SIG-M5 (cell line): ENCODE data around the gene SIRPG.
"Not testable (repeated sequence)": the region's sequence is repeated elsewhere in the genome, so short reads cannot be mapped to it uniquely, and the experiment has no call there.

ENCODE experiments used
- DNase-seq: peaks from one replicate; lab custom pipeline; 2025; lab: John Stamatoyannopoulos, UW

The SIRPG gene

GRCh38 chr20:1635291-1635979 is 22.1 kb downstream of the SIRPG start:
- no peak for DNase-seq

- DNase-seq, result no peak
These were observed 24.0 kb downstream of the SIRPG start for GRCh38 chr20:1633535-1633934.

GRCh38 chr20:1632178-1632577 is 25.4 kb downstream of the SIRPG start:
- DNase-seq, result no peak

GRCh38 chr20:1631309-1632151 is 26.0 kb downstream of the SIRPG start:
- DNase-seq, result no peak

GRCh38 chr20:1630186-1630585 is 27.4 kb downstream of the SIRPG start:
- DNase-seq, result no peak

- DNase-seq, result no peak
These were observed 28.3 kb downstream of the SIRPG start for GRCh38 chr20:1629321-1629720.

GRCh38 chr20:1628621-1629020 is 29.0 kb downstream of the SIRPG start:
- no peak for DNase-seq

GRCh38 chr20:1627200-1627550 is 30.4 kb downstream of the SIRPG start:
- DNase-seq, result no peak

GRCh38 chr20:1626528-1627199 is 30.9 kb downstream of the SIRPG start:
- DNase-seq, result no peak

- no peak for DNase-seq
These were observed 32.4 kb downstream of the SIRPG start for GRCh38 chr20:1625083-1625690.

GRCh38 chr20:1623501-1624205 is 33.9 kb downstream of the SIRPG start:
- peak; percentile 48 for DNase-seq

- DNase-seq, result no peak
These were observed 35.1 kb downstream of the SIRPG start for GRCh38 chr20:1622450-1622849.

- no peak for DNase-seq
These were observed 36.3 kb downstream of the SIRPG start for GRCh38 chr20:1621316-1621715.

GRCh38 chr20:1619861-1620444 is 37.6 kb downstream of the SIRPG start, which contains the start of gene SIRPB1:
TSS of gene SIRPB1 (minus strand) at chr20:1620009. CDS start at chr20:1619944, 65 bp downstream.
- DNase-seq, result peak; percentile 90

- DNase-seq, result no peak
These were observed 38.5 kb downstream of the SIRPG start for GRCh38 chr20:1618954-1619540.

GRCh38 chr20:1618479-1618878 is 39.1 kb downstream of the SIRPG start:
- no peak for DNase-seq

GRCh38 chr20:1616858-1617434 is 40.6 kb downstream of the SIRPG start:
- no peak for DNase-seq

GRCh38 chr20:1610404-1610803 is 47.2 kb downstream of the SIRPG start:
- not testable (repeated sequence) for DNase-seq

- DNase-seq, result not testable (repeated sequence)
These were observed 48.8 kb downstream of the SIRPG start for GRCh38 chr20:1608678-1609347.

- no peak for DNase-seq
These were observed 56.8 kb downstream of the SIRPG start for GRCh38 chr20:1600736-1601135.
